Endothelial cell of umbilical vein (primary cell): Measurements from ENCODE around the gene QSOX2. TPM values are rescaled to one million over a fixed set of nuclear protein-coding genes. Genes with fewer than 3 reads are reported as not detected.

Experiments
- BruUV-seq: library from RNA; stranded (reverse); fragments of 400-500 nt; replicated peaks from 2 replicates; lab custom pipeline; 2021; lab: Mats Ljungman, UMichigan
- CTCF ChIA-PET: fragments of 300-600, 350-600 bp; sonication (Branson Sonifier 250); formaldehyde crosslinking; loops from one replicate; lab custom pipeline; 2021; ENCODE audit warnings: antibody characterized with exemption, inconsistent platforms; lab: Charles Lee
- POLR2A ChIA-PET: fragments of 300-600, 350-600 bp; sonication (Branson Sonifier 250); formaldehyde crosslinking; loops from one replicate; lab custom pipeline; 2021; ENCODE audit warnings: antibody characterized with exemption, inconsistent platforms; lab: Charles Lee
- DNase-seq: peaks from one replicate; pipeline ENCODE4 v3.0.0-alpha.2; 2011; ENCODE audit warnings: low read depth, low spot score
- FAIRE-seq: peaks from 2 replicates; lab custom pipeline; 2011; peaks lifted over from hg19 to GRCh38; lab: Jason Lieb, UNC
- H2AFZ ChIP-seq: 2 replicates; pipeline ENCODE4 v1.6.0; 2012; ENCODE audit warnings: low read depth, low read length, control low read depth, inconsistent platforms
- H3K27ac ChIP-seq: 2 replicates; pipeline ENCODE4 v1.5.1; 2011; ENCODE audit warnings: low read depth, mild to moderate bottlenecking, control low read depth, low read length, moderate library complexity; ENCODE audit not compliant: insufficient read depth
- H3K27me3 ChIP-seq, 2 experiments: 2 replicates each; pipeline versions ENCODE4 v1.6.0 to v1.6.1; 2011; ENCODE audit warnings: low read length in 2 of 2, mixed read lengths in 1 of 2; ENCODE audit not compliant: control insufficient read depth in 2 of 2, insufficient read depth in 2 of 2
- H3K36me3 ChIP-seq, 2 experiments: 2 replicates in 1 of 2; 3 replicates in 1 of 2; pipeline ENCODE4 v1.5.1; 2011; ENCODE audit warnings: low read length in 2 of 2, mild to moderate bottlenecking in 1 of 2, moderate library complexity in 1 of 2; ENCODE audit not compliant: control insufficient read depth in 2 of 2, insufficient read depth in 2 of 2; ENCODE audit errors: extremely low read depth in 1 of 2
- H3K4me1 ChIP-seq: 3 replicates; pipeline ENCODE4 v1.5.1; 2011; ENCODE audit warnings: mild to moderate bottlenecking, low read length; ENCODE audit not compliant: control insufficient read depth, insufficient read depth; ENCODE audit errors: extremely low read depth
- H3K4me2 ChIP-seq: 2 replicates; pipeline ENCODE4 v1.6.1; 2011; ENCODE audit warnings: low read length, control low read depth, mixed read lengths; ENCODE audit not compliant: insufficient read depth
- H3K4me3 ChIP-seq, 3 experiments: fragments of 200-600 bp in 1 of 3; sonication (generic), shearing (Covaris generic) in 1 of 3; replicated peaks in 1 of 3; 2 replicates each; pipeline ENCODE4 v1.5.1; 2011 to 2016; ENCODE audit warnings: control low read depth in 3 of 3, low read length in 3 of 3, mild to moderate bottlenecking in 2 of 3, inconsistent platforms in 1 of 3, low read depth in 1 of 3, moderate library complexity in 1 of 3; ENCODE audit not compliant: insufficient read depth in 1 of 3
- H3K79me2 ChIP-seq: 2 replicates; pipeline ENCODE4 v1.6.0; 2012; ENCODE audit warnings: low read length, inconsistent platforms; ENCODE audit not compliant: control insufficient read depth, insufficient read depth
- H3K9ac ChIP-seq: replicated peaks from 2 replicates; pipeline ENCODE3; 2011; ENCODE audit warnings: low read length, control low read depth; ENCODE audit not compliant: insufficient read depth; ENCODE audit errors: extremely low read depth
- H3K9me1 ChIP-seq: replicated peaks from 3 replicates; pipeline ENCODE4 v1.6.0; 2011; ENCODE audit warnings: mild to moderate bottlenecking, low read length; ENCODE audit not compliant: control insufficient read depth, insufficient read depth; ENCODE audit errors: extremely low read depth
- H3K9me3 ChIP-seq: replicated peaks from 2 replicates; pipeline ENCODE4 v1.5.1; 2012; ENCODE audit warnings: low read length, inconsistent platforms; ENCODE audit not compliant: control insufficient read depth, insufficient read depth
- H4K20me1 ChIP-seq: replicated peaks from 2 replicates; pipeline ENCODE3; 2011; ENCODE audit warnings: mild to moderate bottlenecking, low read length; ENCODE audit not compliant: control insufficient read depth, insufficient read depth; ENCODE audit errors: extremely low read depth
- EZH2 ChIP-seq: IDR thresholded peaks from 2 replicates; pipeline ENCODE4 v1.6.1; 2012; ENCODE audit warnings: borderline replicate concordance, low read depth, mild to moderate bottlenecking, moderate library complexity, low read length, inconsistent platforms; ENCODE audit not compliant: severe bottlenecking
- FOS ChIP-seq: IDR thresholded peaks from 2 replicates; pipeline ENCODE4 v1.6.1; 2011; ENCODE audit warnings: mild to moderate bottlenecking, low read length, moderate library complexity, borderline replicate concordance; ENCODE audit not compliant: insufficient read depth
- JUN ChIP-seq: IDR thresholded peaks from 2 replicates; pipeline ENCODE4 v1.6.1; 2011; ENCODE audit warnings: borderline replicate concordance, low read depth; ENCODE audit not compliant: insufficient read length, insufficient read depth
- MAX ChIP-seq: IDR thresholded peaks from 2 replicates; pipeline ENCODE4 v1.6.1; 2011; ENCODE audit not compliant: insufficient read depth, insufficient read length
- MYC ChIP-seq: IDR thresholded peaks from one replicate; pipeline ENCODE4 v1.6.1; 2011; ENCODE audit warnings: mild to moderate bottlenecking, low read depth, low read length
- POLR2A ChIP-seq: IDR thresholded peaks from 2 replicates; pipeline ENCODE4 v1.6.1; 2012; ENCODE audit warnings: low read depth, mild to moderate bottlenecking, control low read depth, low read length
- POLR2AphosphoS5 ChIP-seq: IDR thresholded peaks from 2 replicates; pipeline ENCODE4 v1.6.1; 2012; ENCODE audit warnings: low read depth, mild to moderate bottlenecking, control low read depth, low read length, moderate library complexity; ENCODE audit not compliant: insufficient read depth
- dilution Hi-C: fragments of 300-500 bp; cut with MboI; formaldehyde crosslinking; loops from one replicate; pipeline ENCODE4 v1.15.0; 2019; ENCODE audit warnings: low sequenced_read_pairs; ENCODE audit not compliant: extremely low pct_ligation_motif_present
- intact Hi-C: fragments of 100-400 bp; cut with micrococcal nuclease; formaldehyde crosslinking; loops from one replicate; pipeline ENCODE4 v1.10.0; 2022
- polyA plus RNA-seq, 4 experiments: library from polyadenylated mRNA; depleted of rRNA in 3 of 4; stranded (reverse) in 3 of 4; unstranded in 1 of 4; fragments of >200 nt; gene quantifications; 2 replicates each; pipeline versions ENCODE4 v1.2.1 to v1.2.3, GENCODE V29; 2011 to 2012; ENCODE audit warnings: missing spikeins in 1 of 4
- total RNA-seq: library from RNA; stranded (reverse); gene quantifications from 2 replicates; pipeline ENCODE4 v1.2.3, GENCODE V29; 2021
- TF ChIP-seq, protein P1 (sequence below), 2 donors: IDR thresholded peaks; 1 replicate in 1 of 2; 2 replicates in 1 of 2; pipeline ENCODE4 v1.5.1; 2011; ENCODE audit warnings: low read length in 2 of 2, mild to moderate bottlenecking in 2 of 2, moderate library complexity in 2 of 2, control low read depth in 1 of 2, inconsistent platforms in 1 of 2, low read depth in 1 of 2; ENCODE audit not compliant: insufficient read depth in 1 of 2; ENCODE audit errors: extremely low read depth in 1 of 2

Gene QSOX2
- total and polyA plus RNA-seq, 2 donors (not counting 3 experiments of a cell fraction or from before 2014, with no cell fraction given) = 16.4 to 23.4 TPM

DNA sequence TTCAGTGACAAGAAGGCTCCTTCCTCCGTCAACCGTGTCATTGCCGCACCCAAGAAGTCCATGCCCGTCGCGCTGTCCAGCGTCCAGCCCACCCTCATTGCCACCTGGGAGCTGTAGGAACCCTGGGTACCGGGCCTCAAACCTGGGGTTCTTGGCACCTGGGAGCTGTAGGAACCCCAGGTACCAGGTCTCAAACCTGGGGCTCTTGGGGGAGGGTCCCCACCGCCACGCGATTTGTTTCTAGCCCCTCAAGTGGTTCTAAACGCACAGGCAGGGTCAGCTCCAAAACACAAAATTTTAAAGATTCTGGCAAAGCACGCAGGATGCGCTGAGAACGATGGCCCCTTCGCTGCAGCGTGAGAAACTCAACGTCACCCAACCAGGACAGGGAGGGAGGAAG is 58.4 kb downstream of the QSOX2 start:
- dilution Hi-C loops = no loop called here
- TF ChIP-seq MAX = no peak
- no peak for TF ChIP-seq EZH2
- TF ChIP-seq, protein P1, sequence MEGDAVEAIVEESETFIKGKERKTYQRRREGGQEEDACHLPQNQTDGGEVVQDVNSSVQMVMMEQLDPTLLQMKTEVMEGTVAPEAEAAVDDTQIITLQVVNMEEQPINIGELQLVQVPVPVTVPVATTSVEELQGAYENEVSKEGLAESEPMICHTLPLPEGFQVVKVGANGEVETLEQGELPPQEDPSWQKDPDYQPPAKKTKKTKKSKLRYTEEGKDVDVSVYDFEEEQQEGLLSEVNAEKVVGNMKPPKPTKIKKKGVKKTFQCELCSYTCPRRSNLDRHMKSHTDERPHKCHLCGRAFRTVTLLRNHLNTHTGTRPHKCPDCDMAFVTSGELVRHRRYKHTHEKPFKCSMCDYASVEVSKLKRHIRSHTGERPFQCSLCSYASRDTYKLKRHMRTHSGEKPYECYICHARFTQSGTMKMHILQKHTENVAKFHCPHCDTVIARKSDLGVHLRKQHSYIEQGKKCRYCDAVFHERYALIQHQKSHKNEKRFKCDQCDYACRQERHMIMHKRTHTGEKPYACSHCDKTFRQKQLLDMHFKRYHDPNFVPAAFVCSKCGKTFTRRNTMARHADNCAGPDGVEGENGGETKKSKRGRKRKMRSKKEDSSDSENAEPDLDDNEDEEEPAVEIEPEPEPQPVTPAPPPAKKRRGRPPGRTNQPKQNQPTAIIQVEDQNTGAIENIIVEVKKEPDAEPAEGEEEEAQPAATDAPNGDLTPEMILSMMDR (IDR thresholded peaks at IDR 0.05; ENCODE audit: extremely low read depth in 1 of 2, insufficient read depth in 1 of 2, low read depth in 1 of 2, low read length in 2 of 2) = no peak
- no peak for TF ChIP-seq FOS
- no peak for TF ChIP-seq POLR2A
- no peak for TF ChIP-seq JUN
- no peak for TF ChIP-seq POLR2AphosphoS5
- TF ChIP-seq MYC = no peak

More for the DNA sequence above, 58.4 kb downstream of the QSOX2 start:
- Histone ChIP-seq H3K9ac (no peak overlapping the region), H4K20me1 (no peaks in the 10 kb centered on the region), H3K9me3 (no peaks in the 10 kb centered on the region), H3K4me1 (no peaks in the 10 kb centered on the region), H3K27me3 (peaks cover 18 to 27% of the 10 kb centered on the region in 2 experiments), H3K4me3 (no peak overlapping the region), H3K27ac (no peak overlapping the region), H3K79me2 (no peaks in the 10 kb centered on the region), H3K4me2 (no peak overlapping the region), H2AFZ (no peak overlapping the region), H3K9me1 (no peaks in the 10 kb centered on the region), H3K36me3 (no peaks in the 10 kb centered on the region)
- FAIRE-seq (no peak), DNase-seq (no peak)
- ChIA-PET CTCF (interaction anchor here (1.2 to 1.5 kb wide), 3 partner anchors 17 to 65 kb away, joined by 3 to 5 read pairs (median 3); no protein-coding TSS in a partner anchor), POLR2A (no interaction called here)
- intact Hi-C loops = no loop called here
- BruUV-seq = no TSS peak
